K562 (cell line): ENCODE measurements around the gene RALGAPB. TPM values are rescaled to one million over a fixed set of nuclear protein-coding genes. Genes with fewer than 3 reads are reported as not detected.

Experiments
- ATAC-seq: fragments of 200-7000 bp; cut with Tn5 transposase; 3 replicates; pipeline ENCODE4 v1.9.1; 2020; ENCODE audit warnings: moderate library complexity
- BruUV-seq: library from RNA; stranded (reverse); fragments of 400-500 nt; replicated peaks from 2 replicates; lab custom pipeline; 2021; lab: Mats Ljungman, UMichigan
- CTCF ChIA-PET: fragments of 300-600 bp; formaldehyde crosslinking; extraction: SDS; loops from one replicate; lab custom pipeline; 2021; ENCODE audit warnings: low intra/inter-chr PET ratio; lab: Yijun Ruan, JAX
- POLR2A ChIA-PET: fragments of 300-600, 350-650 bp; sonication (Branson Sonifier 250); formaldehyde crosslinking; extraction: SDS; loops from one replicate; lab custom pipeline; 2021; ENCODE audit warnings: antibody characterized with exemption, inconsistent platforms; lab: Yijun Ruan, JAX
- DNase-seq, 4 experiments: peaks; one replicate each; pipeline versions ENCODE4 v3.0.0 to v3.0.0-alpha.2; 2011 to 2018; ENCODE audit warnings: low spot score in 3 of 4, mixed read lengths in 3 of 4; ENCODE audit errors: extremely low read depth in 1 of 4
- FAIRE-seq: peaks from 2 replicates; lab custom pipeline; 2011; peaks lifted over from hg19 to GRCh38; lab: Jason Lieb, UNC
- H2AFZ ChIP-seq: 2 replicates; pipeline ENCODE4 v1.6.0; 2011; ENCODE audit warnings: low read depth, low read length, control low read depth, inconsistent platforms
- H3K27ac ChIP-seq: fragments of 200-600 bp; 3 replicates; pipeline ENCODE4 v1.8.0; 2011; ENCODE audit warnings: low read depth, mild to moderate bottlenecking, control low read depth, inconsistent platforms, low read length, moderate library complexity, mixed read lengths; ENCODE audit errors: extremely low read depth
- H3K27me3 ChIP-seq, 2 experiments: fragments of 300-600 bp in 1 of 2; 2 replicates in 1 of 2; 3 replicates in 1 of 2; pipeline versions ENCODE4 v1.6.0 to v1.8.0; 2011; ENCODE audit warnings: inconsistent platforms in 2 of 2, low read length in 2 of 2, mild to moderate bottlenecking in 1 of 2, mixed read lengths in 1 of 2, moderate library complexity in 1 of 2; ENCODE audit not compliant: control insufficient read depth in 2 of 2, insufficient read depth in 2 of 2
- H3K36me3 ChIP-seq: fragments of 300-600 bp; 3 replicates; pipeline ENCODE4 v1.8.0; 2011; ENCODE audit warnings: mild to moderate bottlenecking, low read length, inconsistent platforms; ENCODE audit not compliant: control insufficient read depth, insufficient read depth
- H3K4me1 ChIP-seq, 2 experiments: fragments of 200-600 bp in 1 of 2; replicated peaks in 1 of 2; 2 replicates in 1 of 2; 3 replicates in 1 of 2; pipeline versions ENCODE4 v1.5.1 to v1.8.0; 2011; ENCODE audit warnings: inconsistent platforms in 2 of 2, low read length in 2 of 2, mild to moderate bottlenecking in 1 of 2, mixed read lengths in 1 of 2, moderate library complexity in 1 of 2; ENCODE audit not compliant: control insufficient read depth in 2 of 2, insufficient read depth in 2 of 2
- H3K4me2 ChIP-seq: 2 replicates; pipeline ENCODE4 v1.6.1; 2011; ENCODE audit warnings: low read length, control low read depth, inconsistent platforms, mixed read lengths; ENCODE audit not compliant: insufficient read depth
- H3K4me3 ChIP-seq: fragments of 200-600 bp; sonication (generic), shearing (Covaris generic); 2 replicates; pipeline ENCODE4 v1.5.1; 2016; ENCODE audit warnings: control low read depth, inconsistent platforms
- H3K79me2 ChIP-seq: fragments of 200-600 bp; 3 replicates; pipeline ENCODE4 v1.8.0; 2011; ENCODE audit warnings: low read length, inconsistent platforms; ENCODE audit not compliant: control insufficient read depth, insufficient read depth
- H3K9ac ChIP-seq, 2 experiments: 2 replicates each; pipeline versions ENCODE4 v1.6.0 to v1.6.1; 2011; ENCODE audit warnings: low read depth in 2 of 2, low read length in 2 of 2, control low read depth in 1 of 2, inconsistent platforms in 1 of 2, mild to moderate bottlenecking in 1 of 2, mixed read lengths in 1 of 2; ENCODE audit not compliant: insufficient read depth in 1 of 2
- H3K9me1 ChIP-seq: one replicate; pipeline ENCODE4 v1.6.0; 2011; ENCODE audit warnings: inconsistent platforms, mild to moderate bottlenecking, low read length, moderate library complexity; ENCODE audit not compliant: control insufficient read depth, insufficient read depth
- H3K9me3 ChIP-seq: replicated peaks from 2 replicates; pipeline ENCODE4 v1.5.1; 2011; ENCODE audit warnings: low read depth, low read length, inconsistent platforms; ENCODE audit not compliant: control insufficient read depth, insufficient read depth
- H4K20me1 ChIP-seq: replicated peaks from 2 replicates; pipeline ENCODE4 v1.6.1; 2011; ENCODE audit warnings: low read length, inconsistent platforms, mixed read lengths; ENCODE audit not compliant: control insufficient read depth, insufficient read depth
- BHLHE40 ChIP-seq: IDR thresholded peaks from 2 replicates; pipeline ENCODE4 v1.6.1; 2011; ENCODE audit warnings: low read length, improper control_type of control experiment
- L3MBTL2 ChIP-seq: fragments of 450-650 bp; IDR thresholded peaks from 2 replicates; pipeline ENCODE4 v1.6.1; 2016; ENCODE audit warnings: mild to moderate bottlenecking, moderate library complexity
- MTA2 ChIP-seq: fragments of 450-650 bp; IDR thresholded peaks from 2 replicates; pipeline ENCODE4 v1.6.1; 2016; ENCODE audit warnings: low read depth
- POLR2B ChIP-seq: fragments of 450-650 bp; IDR thresholded peaks from 2 replicates; pipeline ENCODE4 v1.6.1; 2018; ENCODE audit warnings: low read depth; ENCODE audit not compliant: partially characterized antibody
- SRSF1 ChIP-seq: fragments of 200-400 bp; formaldehyde crosslinking; IDR thresholded peaks from 2 replicates; pipeline ENCODE4 v1.6.1; 2017; ENCODE audit warnings: mild to moderate bottlenecking, low read depth, low read length, moderate library complexity
- TAF9B ChIP-seq: fragments of 450-650 bp; IDR thresholded peaks from 2 replicates; pipeline ENCODE4 v1.6.1; 2018; ENCODE audit warnings: mild to moderate bottlenecking; ENCODE audit not compliant: partially characterized antibody
- XRCC3 ChIP-seq: fragments of 450-650 bp; IDR thresholded peaks from 2 replicates; pipeline ENCODE4 v1.6.1; 2017; ENCODE audit warnings: mild to moderate bottlenecking, moderate library complexity
- ZNF217 ChIP-seq: sonication (generic); formaldehyde crosslinking; IDR thresholded peaks from 2 replicates; pipeline ENCODE4 v1.8.0; 2022; ENCODE audit warnings: mild to moderate bottlenecking, missing genetic modification reagents
- ZNF354B ChIP-seq: fragments of 250-450 bp; sonication (Bioruptor Pico); IDR thresholded peaks from 2 replicates; pipeline ENCODE4 v1.4.0; 2020
- ZSCAN29 ChIP-seq: fragments of 450-650 bp; IDR thresholded peaks from 2 replicates; pipeline ENCODE4 v1.6.1; 2017
- ZSCAN32 ChIP-seq: fragments of 450-650 bp; formaldehyde crosslinking; IDR thresholded peaks from 2 replicates; pipeline ENCODE4 v1.4.0; 2020; ENCODE audit warnings: mild to moderate bottlenecking, moderate library complexity
- WGBS: fragments of 100-300 bp; shearing (Covaris generic); methylation state at CpG from one replicate; pipeline ENCODE4 v1.1.6; 2016; ENCODE audit warnings: low coverage, mixed read lengths; ENCODE audit not compliant: insufficient coverage; ENCODE audit errors: missing lambda C conversion rate; 5-methylcytosine and 5-hydroxymethylcytosine counted together
- in situ Hi-C: fragments of 300-500 bp; cut with MboI; formaldehyde crosslinking; loops from 4 replicates; pipeline ENCODE4 v1.15.0; 2018; ENCODE audit warnings: inconsistent platforms, mixed read lengths
- intact Hi-C: fragments of 100-400 bp; cut with micrococcal nuclease; formaldehyde crosslinking; loops from 2 replicates; pipeline ENCODE4 v1.14.2; 2022
- polyA plus RNA-seq, 8 experiments: library from polyadenylated mRNA; depleted of rRNA in 4 of 8; stranded (reverse) in 5 of 8; unstranded in 3 of 8; fragments of >200 nt; fragmentation: Nextera tagmentation in 2 of 8; fragmentation: Illumina TruSeq in 1 of 8; extraction: Ambion mirVana in 2 of 8; extraction: Trizol in 1 of 8; gene quantifications; 2 replicates each; pipeline versions ENCODE4 v1.2.1 to v1.2.3, GENCODE V29; 2011 to 2014; ENCODE audit warnings: inconsistent platforms in 1 of 8, missing spikeins in 1 of 8
- total RNA-seq, 7 experiments: library from RNA; depleted of rRNA in 6 of 7; stranded (reverse); fragments of >200 nt in 6 of 7; fragmentation: Illumina TruSeq in 2 of 7; extraction: Trizol in 2 of 7; gene quantifications; 2 replicates each; pipeline versions ENCODE4 v1.2.1 to v1.2.3, GENCODE V29; 2011 to 2021; ENCODE audit warnings: low replicate concordance in 1 of 7
- TF ChIP-seq, protein P1 (sequence below): fragments of 450-650 bp; formaldehyde crosslinking; IDR thresholded peaks from 2 replicates; pipeline ENCODE4 v1.4.0; 2020; ENCODE audit warnings: mild to moderate bottlenecking, moderate library complexity
- TF ChIP-seq, protein P2 (sequence below): fragments of 200-800 bp; sonication (Bioruptor generic); IDR thresholded peaks from 2 replicates; pipeline ENCODE4 v1.6.1; 2016; ENCODE audit warnings: missing genetic modification characterization, missing compliant biosample characterization
- TF ChIP-seq, protein P3 (sequence below): sonication (generic); formaldehyde crosslinking; IDR thresholded peaks from 2 replicates; pipeline ENCODE4 v1.8.0; 2022; ENCODE audit warnings: mild to moderate bottlenecking, low read depth, missing genetic modification reagents
- TF ChIP-seq, protein P4 (sequence below): fragments of 450-650 bp; formaldehyde crosslinking; IDR thresholded peaks from 2 replicates; pipeline ENCODE4 v1.4.0; 2022; ENCODE audit warnings: mild to moderate bottlenecking, moderate library complexity

The RALGAPB gene
- total and polyA plus RNA-seq, 9 of the 15 experiments (the other 6 are each of a cell fraction or from before 2014, with no cell fraction given), result 4.3 to 25.6 (median 13.6) TPM

DNA sequence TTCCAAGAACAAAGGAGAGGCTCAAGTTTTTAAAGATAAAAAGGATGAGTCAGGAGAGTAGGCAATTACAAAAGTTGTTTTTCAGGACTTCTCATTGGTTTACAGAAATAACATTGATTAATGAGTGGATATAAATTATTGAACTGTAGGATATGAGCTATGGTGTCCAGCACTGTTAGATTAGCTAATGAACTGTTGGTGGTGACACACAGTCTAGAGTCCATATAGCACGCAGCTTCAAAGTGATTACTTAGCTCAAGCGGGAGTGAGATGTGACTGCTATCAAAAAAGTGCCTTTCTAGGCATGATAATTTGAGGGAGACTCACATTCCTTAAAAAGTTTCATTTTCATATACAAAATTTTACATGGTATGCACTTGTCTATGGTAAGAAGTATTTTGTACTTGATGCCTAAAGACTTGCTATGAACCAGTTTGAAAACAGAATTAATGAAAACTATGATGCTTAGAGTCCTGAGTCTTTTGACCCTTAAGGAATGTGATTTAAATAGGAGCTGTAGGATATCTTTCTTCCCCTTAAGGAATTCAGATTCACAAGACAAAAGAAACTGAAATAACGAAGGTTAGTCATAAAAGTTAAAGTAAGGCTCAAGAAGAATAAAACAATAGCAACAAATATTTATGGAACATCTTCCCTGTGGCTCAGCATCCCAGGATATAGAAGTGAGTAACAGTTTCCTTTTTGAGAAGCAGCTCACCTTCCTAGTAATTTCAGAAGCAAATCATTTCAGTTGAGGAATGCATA lies 86.1 kb downstream of the RALGAPB start:
- Histone ChIP-seq H4K20me1 (no peaks in the 10 kb centered on the region), H3K4me2 (no peak overlapping the region), H3K9me1 (no peaks in the 10 kb centered on the region), H2AFZ (no peak overlapping the region), H3K36me3 (peaks cover 63% of the 10 kb centered on the region), H3K4me1 (peaks cover 10% of the 10 kb centered on the region in 2 experiments; a peak in 4 of 5 replicates), H3K9ac (no peak overlapping the region), H3K4me3 (no peak overlapping the region), H3K79me2 (no peaks in the 10 kb centered on the region), H3K27ac (no peak overlapping the region), H3K9me3 (no peaks in the 10 kb centered on the region), H3K27me3 (no peaks in the 10 kb centered on the region)
- in situ Hi-C loops, result no loop called here
- WGBS, result 93% methylated on average over 3 of the region's 3 CpGs
- BruUV-seq, result no TSS peak
- ATAC-seq (no peak), DNase-seq (no peak), FAIRE-seq (peak; percentile 44)
- CTCF ChIA-PET, result no interaction called here
- intact Hi-C loops, result no loop called here
- POLR2A ChIA-PET, result interaction anchor here (0.6 kb wide), 1 partner anchor 22 kb away, joined by 3 read pairs; no protein-coding TSS in a partner anchor
- TF ChIP-seq XRCC3, result no peak
- TF ChIP-seq SRSF1, result no peak
- no peak for TF ChIP-seq ZSCAN32 (CRISPR knock-in tag)
- no peak for TF ChIP-seq ZNF217 (CRISPR knock-in tag)
- TF ChIP-seq, protein P1, sequence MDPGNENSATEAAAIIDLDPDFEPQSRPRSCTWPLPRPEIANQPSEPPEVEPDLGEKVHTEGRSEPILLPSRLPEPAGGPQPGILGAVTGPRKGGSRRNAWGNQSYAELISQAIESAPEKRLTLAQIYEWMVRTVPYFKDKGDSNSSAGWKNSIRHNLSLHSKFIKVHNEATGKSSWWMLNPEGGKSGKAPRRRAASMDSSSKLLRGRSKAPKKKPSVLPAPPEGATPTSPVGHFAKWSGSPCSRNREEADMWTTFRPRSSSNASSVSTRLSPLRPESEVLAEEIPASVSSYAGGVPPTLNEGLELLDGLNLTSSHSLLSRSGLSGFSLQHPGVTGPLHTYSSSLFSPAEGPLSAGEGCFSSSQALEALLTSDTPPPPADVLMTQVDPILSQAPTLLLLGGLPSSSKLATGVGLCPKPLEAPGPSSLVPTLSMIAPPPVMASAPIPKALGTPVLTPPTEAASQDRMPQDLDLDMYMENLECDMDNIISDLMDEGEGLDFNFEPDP (CRISPR knock-in tag), result no peak
- TF ChIP-seq, protein P2, sequence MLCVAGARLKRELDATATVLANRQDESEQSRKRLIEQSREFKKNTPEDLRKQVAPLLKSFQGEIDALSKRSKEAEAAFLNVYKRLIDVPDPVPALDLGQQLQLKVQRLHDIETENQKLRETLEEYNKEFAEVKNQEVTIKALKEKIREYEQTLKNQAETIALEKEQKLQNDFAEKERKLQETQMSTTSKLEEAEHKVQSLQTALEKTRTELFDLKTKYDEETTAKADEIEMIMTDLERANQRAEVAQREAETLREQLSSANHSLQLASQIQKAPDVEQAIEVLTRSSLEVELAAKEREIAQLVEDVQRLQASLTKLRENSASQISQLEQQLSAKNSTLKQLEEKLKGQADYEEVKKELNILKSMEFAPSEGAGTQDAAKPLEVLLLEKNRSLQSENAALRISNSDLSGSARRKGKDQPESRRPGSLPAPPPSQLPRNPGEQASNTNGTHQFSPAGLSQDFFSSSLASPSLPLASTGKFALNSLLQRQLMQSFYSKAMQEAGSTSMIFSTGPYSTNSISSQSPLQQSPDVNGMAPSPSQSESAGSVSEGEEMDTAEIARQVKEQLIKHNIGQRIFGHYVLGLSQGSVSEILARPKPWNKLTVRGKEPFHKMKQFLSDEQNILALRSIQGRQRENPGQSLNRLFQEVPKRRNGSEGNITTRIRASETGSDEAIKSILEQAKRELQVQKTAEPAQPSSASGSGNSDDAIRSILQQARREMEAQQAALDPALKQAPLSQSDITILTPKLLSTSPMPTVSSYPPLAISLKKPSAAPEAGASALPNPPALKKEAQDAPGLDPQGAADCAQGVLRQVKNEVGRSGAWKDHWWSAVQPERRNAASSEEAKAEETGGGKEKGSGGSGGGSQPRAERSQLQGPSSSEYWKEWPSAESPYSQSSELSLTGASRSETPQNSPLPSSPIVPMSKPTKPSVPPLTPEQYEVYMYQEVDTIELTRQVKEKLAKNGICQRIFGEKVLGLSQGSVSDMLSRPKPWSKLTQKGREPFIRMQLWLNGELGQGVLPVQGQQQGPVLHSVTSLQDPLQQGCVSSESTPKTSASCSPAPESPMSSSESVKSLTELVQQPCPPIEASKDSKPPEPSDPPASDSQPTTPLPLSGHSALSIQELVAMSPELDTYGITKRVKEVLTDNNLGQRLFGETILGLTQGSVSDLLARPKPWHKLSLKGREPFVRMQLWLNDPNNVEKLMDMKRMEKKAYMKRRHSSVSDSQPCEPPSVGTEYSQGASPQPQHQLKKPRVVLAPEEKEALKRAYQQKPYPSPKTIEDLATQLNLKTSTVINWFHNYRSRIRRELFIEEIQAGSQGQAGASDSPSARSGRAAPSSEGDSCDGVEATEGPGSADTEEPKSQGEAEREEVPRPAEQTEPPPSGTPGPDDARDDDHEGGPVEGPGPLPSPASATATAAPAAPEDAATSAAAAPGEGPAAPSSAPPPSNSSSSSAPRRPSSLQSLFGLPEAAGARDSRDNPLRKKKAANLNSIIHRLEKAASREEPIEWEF (CRISPR knock-in tag), result no peak
- TF ChIP-seq ZNF354B (CRISPR knock-in tag), result no peak
- TF ChIP-seq, protein P3, sequence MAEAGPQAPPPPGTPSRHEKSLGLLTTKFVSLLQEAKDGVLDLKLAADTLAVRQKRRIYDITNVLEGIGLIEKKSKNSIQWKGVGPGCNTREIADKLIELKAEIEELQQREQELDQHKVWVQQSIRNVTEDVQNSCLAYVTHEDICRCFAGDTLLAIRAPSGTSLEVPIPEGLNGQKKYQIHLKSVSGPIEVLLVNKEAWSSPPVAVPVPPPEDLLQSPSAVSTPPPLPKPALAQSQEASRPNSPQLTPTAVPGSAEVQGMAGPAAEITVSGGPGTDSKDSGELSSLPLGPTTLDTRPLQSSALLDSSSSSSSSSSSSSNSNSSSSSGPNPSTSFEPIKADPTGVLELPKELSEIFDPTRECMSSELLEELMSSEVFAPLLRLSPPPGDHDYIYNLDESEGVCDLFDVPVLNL (CRISPR knock-in tag), result no peak
- TF ChIP-seq, protein P4, sequence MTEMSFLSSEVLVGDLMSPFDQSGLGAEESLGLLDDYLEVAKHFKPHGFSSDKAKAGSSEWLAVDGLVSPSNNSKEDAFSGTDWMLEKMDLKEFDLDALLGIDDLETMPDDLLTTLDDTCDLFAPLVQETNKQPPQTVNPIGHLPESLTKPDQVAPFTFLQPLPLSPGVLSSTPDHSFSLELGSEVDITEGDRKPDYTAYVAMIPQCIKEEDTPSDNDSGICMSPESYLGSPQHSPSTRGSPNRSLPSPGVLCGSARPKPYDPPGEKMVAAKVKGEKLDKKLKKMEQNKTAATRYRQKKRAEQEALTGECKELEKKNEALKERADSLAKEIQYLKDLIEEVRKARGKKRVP, result no peak
- no peak for TF ChIP-seq TAF9B
- no peak for TF ChIP-seq MTA2
- no peak for TF ChIP-seq BHLHE40
- no peak for TF ChIP-seq POLR2B
- no peak for TF ChIP-seq ZSCAN29
- TF ChIP-seq L3MBTL2, result no peak
